ENCODE results near the gene SH3BP4.

DNA sequence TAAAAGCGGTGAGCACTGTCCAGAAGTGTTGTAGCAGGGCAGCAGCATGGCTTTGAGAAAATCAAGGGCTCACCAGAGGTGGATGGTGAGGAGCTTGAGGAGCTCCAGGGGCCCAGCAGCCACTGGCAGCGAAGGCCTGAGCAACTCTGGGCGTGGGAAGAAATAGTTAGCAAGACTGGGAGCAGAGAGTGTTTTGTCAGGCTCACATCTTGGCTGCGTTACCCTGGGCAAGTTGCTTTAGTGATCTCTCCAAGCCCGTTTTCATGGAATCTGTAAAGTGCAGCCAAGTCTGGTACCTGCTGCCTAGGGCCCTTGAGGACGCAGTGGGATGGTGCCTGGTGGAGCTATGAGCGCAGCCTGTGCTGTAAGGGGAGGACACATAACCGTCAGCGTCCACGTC, 78.3 kb downstream of the SH3BP4 start:
- TF ChIP-seq, protein P1, sequence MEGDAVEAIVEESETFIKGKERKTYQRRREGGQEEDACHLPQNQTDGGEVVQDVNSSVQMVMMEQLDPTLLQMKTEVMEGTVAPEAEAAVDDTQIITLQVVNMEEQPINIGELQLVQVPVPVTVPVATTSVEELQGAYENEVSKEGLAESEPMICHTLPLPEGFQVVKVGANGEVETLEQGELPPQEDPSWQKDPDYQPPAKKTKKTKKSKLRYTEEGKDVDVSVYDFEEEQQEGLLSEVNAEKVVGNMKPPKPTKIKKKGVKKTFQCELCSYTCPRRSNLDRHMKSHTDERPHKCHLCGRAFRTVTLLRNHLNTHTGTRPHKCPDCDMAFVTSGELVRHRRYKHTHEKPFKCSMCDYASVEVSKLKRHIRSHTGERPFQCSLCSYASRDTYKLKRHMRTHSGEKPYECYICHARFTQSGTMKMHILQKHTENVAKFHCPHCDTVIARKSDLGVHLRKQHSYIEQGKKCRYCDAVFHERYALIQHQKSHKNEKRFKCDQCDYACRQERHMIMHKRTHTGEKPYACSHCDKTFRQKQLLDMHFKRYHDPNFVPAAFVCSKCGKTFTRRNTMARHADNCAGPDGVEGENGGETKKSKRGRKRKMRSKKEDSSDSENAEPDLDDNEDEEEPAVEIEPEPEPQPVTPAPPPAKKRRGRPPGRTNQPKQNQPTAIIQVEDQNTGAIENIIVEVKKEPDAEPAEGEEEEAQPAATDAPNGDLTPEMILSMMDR (IDR thresholded peaks at IDR 0.05), result no peak
- TF ChIP-seq EZH2 (IDR thresholded peaks at IDR 0.05) (no peak), EZH2phosphoT487 (IDR thresholded peaks at IDR 0.05) (no peak)

Measured in neural progenitor cell (in vitro differentiated cells).